Astrocyte (in vitro differentiated cells and primary cell): ENCODE data around the gene PLXNA3. TPM values are rescaled to one million over a fixed set of nuclear protein-coding genes. Genes with fewer than 3 reads are reported as not detected.

Experiments
- DNase-seq: peaks from one replicate; pipeline ENCODE4 v3.0.0-alpha.2; 2010; ENCODE audit warnings: low read depth
- FAIRE-seq: peaks from 2 replicates; lab custom pipeline; 2011; peaks lifted over from hg19 to GRCh38; lab: Jason Lieb, UNC
- H2AFZ ChIP-seq: 2 replicates; pipeline ENCODE4 v1.6.0; 2012; ENCODE audit warnings: low read depth, low read length, inconsistent platforms
- H3K27ac ChIP-seq: 2 replicates; pipeline ENCODE4 v1.5.1; 2011; ENCODE audit warnings: low read depth, low read length, inconsistent platforms
- H3K27me3 ChIP-seq: 2 replicates; pipeline ENCODE4 v1.6.0; 2011; ENCODE audit warnings: low read length, inconsistent platforms; ENCODE audit not compliant: insufficient read depth
- H3K36me3 ChIP-seq: 2 replicates; pipeline ENCODE4 v1.5.1; 2011; ENCODE audit warnings: low read length, inconsistent platforms; ENCODE audit not compliant: insufficient read depth
- H3K4me1 ChIP-seq: 2 replicates; pipeline ENCODE4 v1.5.1; 2011; ENCODE audit warnings: low read length, inconsistent platforms; ENCODE audit not compliant: insufficient read depth
- H3K4me2 ChIP-seq: 2 replicates; pipeline ENCODE4 v1.6.0; 2012; ENCODE audit warnings: low read length, inconsistent platforms
- H3K4me3 ChIP-seq: 2 replicates; pipeline ENCODE4 v1.5.1; 2011; ENCODE audit warnings: low read depth, mild to moderate bottlenecking, low read length, inconsistent platforms; ENCODE audit not compliant: insufficient read depth
- H3K79me2 ChIP-seq: 2 replicates; pipeline ENCODE4 v1.6.0; 2012; ENCODE audit warnings: mild to moderate bottlenecking, low read length, inconsistent platforms; ENCODE audit not compliant: insufficient read depth
- H3K9ac ChIP-seq: 2 replicates; pipeline ENCODE4 v1.6.0; 2012; ENCODE audit warnings: mild to moderate bottlenecking, low read length, inconsistent platforms
- H3K9me3 ChIP-seq: 2 replicates; pipeline ENCODE4 v1.5.1; 2012; ENCODE audit warnings: low read depth, mild to moderate bottlenecking, low read length, inconsistent platforms; ENCODE audit not compliant: insufficient read depth
- H4K20me1 ChIP-seq: 2 replicates; pipeline ENCODE4 v1.6.0; 2012; ENCODE audit warnings: low read length, inconsistent platforms; ENCODE audit not compliant: insufficient read depth
- H3K27ac Mint-ChIP-seq: one replicate; pipeline ENCODE4 v1.8.0; 2021; ENCODE audit warnings: mild to moderate bottlenecking, mixed read lengths; ENCODE audit not compliant: unreplicated experiment
- H3K27me3 Mint-ChIP-seq: one replicate; pipeline ENCODE4 v1.8.0; 2021; ENCODE audit warnings: low read depth, mixed read lengths; ENCODE audit not compliant: unreplicated experiment
- H3K36me3 Mint-ChIP-seq: one replicate; pipeline ENCODE4 v1.8.0; 2021; ENCODE audit warnings: low read depth, mixed read lengths; ENCODE audit not compliant: unreplicated experiment
- H3K4me1 Mint-ChIP-seq: one replicate; pipeline ENCODE4 v1.8.0; 2021; ENCODE audit warnings: low read depth, mixed read lengths; ENCODE audit not compliant: unreplicated experiment
- H3K4me3 Mint-ChIP-seq: one replicate; pipeline ENCODE4 v1.8.0; 2021; ENCODE audit warnings: mild to moderate bottlenecking, moderate library complexity, mixed read lengths; ENCODE audit not compliant: unreplicated experiment
- H3K9me3 Mint-ChIP-seq: one replicate; pipeline ENCODE4 v1.8.0; 2021; ENCODE audit warnings: mild to moderate bottlenecking, mixed read lengths; ENCODE audit not compliant: unreplicated experiment
- EZH2 ChIP-seq: IDR thresholded peaks from 2 replicates; pipeline ENCODE4 v1.6.1; 2012; ENCODE audit warnings: mild to moderate bottlenecking, low read length, inconsistent platforms; ENCODE audit not compliant: insufficient read depth
- total RNA-seq: library from RNA; stranded (reverse); gene quantifications from 2 replicates; pipeline ENCODE4 v1.2.1, GENCODE V29; 2021
- TF ChIP-seq, protein P1 (sequence below): IDR thresholded peaks from 2 replicates; pipeline ENCODE4 v1.5.1; 2011; ENCODE audit warnings: low read depth, mild to moderate bottlenecking, inconsistent platforms, low read length, moderate library complexity; ENCODE audit not compliant: insufficient read depth

The PLXNA3 gene
- total RNA-seq, 1 donor from 2014 or later = 117 TPM

DNA sequence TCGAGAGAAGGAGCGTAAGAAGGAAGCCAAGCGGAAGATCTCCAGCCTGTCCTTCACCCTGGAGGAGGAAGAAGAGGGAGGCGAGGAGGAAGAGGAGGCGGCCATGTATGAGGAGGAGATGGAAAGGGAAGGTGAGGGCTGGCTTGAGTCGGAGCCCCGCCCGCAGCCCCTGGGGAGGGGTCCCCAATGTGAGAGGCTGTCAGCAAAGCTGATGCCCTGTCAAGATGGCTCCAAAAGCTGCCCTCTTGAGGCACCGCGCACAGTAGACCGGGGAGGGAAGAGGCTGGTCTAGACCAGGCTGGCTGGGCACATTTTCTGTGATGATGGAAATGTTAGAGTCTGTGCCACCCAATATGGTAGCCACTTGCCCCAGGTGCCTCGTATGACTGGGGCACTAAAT, 11.7 kb upstream of the PLXNA3 start:
- H3K4me1 ChIP-seq = peaks cover 17% of the 10 kb centered on the region
- H4K20me1 ChIP-seq = peaks cover 23% of the 10 kb centered on the region
- no peak overlapping the region for H3K4me3 ChIP-seq
- no peaks in the 10 kb centered on the region for H3K36me3 ChIP-seq
- H3K4me1 Mint-ChIP-seq = no peaks in the 10 kb centered on the region
- peaks cover 1% of the 10 kb centered on the region for H3K36me3 Mint-ChIP-seq
- no peak overlapping the region for H3K9ac ChIP-seq
- no peak overlapping the region for H3K4me2 ChIP-seq
- peak overlapping the region; percentile 27 for H3K4me3 Mint-ChIP-seq
- H3K27ac ChIP-seq = no peak overlapping the region
- H3K9me3 ChIP-seq = no peaks in the 10 kb centered on the region
- H2AFZ ChIP-seq = no peak overlapping the region
- no peak for DNase-seq
- H3K27me3 Mint-ChIP-seq = no peaks in the 10 kb centered on the region
- no peaks in the 10 kb centered on the region for H3K9me3 Mint-ChIP-seq
- peaks cover 34% of the 10 kb centered on the region for H3K79me2 ChIP-seq
- no peak for FAIRE-seq
- TF ChIP-seq, protein P1, sequence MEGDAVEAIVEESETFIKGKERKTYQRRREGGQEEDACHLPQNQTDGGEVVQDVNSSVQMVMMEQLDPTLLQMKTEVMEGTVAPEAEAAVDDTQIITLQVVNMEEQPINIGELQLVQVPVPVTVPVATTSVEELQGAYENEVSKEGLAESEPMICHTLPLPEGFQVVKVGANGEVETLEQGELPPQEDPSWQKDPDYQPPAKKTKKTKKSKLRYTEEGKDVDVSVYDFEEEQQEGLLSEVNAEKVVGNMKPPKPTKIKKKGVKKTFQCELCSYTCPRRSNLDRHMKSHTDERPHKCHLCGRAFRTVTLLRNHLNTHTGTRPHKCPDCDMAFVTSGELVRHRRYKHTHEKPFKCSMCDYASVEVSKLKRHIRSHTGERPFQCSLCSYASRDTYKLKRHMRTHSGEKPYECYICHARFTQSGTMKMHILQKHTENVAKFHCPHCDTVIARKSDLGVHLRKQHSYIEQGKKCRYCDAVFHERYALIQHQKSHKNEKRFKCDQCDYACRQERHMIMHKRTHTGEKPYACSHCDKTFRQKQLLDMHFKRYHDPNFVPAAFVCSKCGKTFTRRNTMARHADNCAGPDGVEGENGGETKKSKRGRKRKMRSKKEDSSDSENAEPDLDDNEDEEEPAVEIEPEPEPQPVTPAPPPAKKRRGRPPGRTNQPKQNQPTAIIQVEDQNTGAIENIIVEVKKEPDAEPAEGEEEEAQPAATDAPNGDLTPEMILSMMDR = no peak
- TF ChIP-seq EZH2 = no peak
- H3K27ac Mint-ChIP-seq = no peak overlapping the region
- H3K27me3 ChIP-seq = no peaks in the 10 kb centered on the region

DNA sequence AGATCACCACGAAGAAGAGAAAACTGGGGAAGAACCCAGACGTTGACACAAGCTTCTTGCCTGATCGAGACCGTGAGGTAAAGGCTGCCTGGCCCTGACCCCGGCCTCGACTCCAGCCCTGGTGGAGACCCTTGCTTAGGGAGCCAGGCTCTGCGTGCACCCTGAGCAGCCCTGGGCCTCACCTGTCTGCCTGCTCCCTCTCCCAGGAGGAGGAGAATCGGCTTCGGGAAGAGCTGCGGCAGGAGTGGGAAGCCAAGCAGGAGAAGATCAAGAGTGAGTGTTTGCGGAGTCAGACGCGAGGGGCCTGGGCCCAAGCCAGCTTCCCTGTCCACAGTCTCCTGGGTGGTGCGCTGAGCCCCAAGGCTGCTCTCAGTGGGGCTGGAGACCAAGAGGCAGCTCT, 9.6 kb upstream of the PLXNA3 start:
- no peaks in the 10 kb centered on the region for H3K9me3 Mint-ChIP-seq

DNA sequence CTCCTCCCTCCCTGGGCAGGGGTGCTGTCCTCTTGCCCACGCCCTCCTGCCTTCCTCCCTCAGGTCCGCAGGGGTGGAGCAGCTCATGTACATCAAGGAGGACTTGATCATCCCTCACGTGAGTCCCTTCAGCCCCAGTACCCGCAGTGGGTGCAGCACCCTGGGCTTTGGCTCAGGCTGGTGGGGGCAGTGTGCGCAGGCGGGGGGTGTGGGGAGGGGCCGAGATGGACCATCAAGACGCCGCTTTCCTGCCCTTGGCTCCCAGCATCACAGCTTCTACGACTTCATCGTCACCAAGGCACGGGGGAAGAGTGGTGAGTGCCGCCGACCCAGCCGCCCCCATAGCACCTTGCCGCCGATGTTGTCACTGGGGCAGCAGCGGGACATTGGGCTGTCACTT, 8.5 kb upstream of the PLXNA3 start:
- Histone ChIP-seq H2AFZ (no peak overlapping the region), H3K79me2 (peaks cover 25% of the 10 kb centered on the region), H3K9ac (no peak overlapping the region), H3K4me3 (no peak overlapping the region), H3K27me3 (no peaks in the 10 kb centered on the region), H4K20me1 (peaks cover 19% of the 10 kb centered on the region), H3K9me3 (no peaks in the 10 kb centered on the region), H3K4me1 (peaks cover 15% of the 10 kb centered on the region), H3K4me2 (no peak overlapping the region), H3K36me3 (no peaks in the 10 kb centered on the region), H3K27ac (no peak overlapping the region)
- Mint-ChIP-seq H3K27me3 (no peaks in the 10 kb centered on the region), H3K27ac (no peak overlapping the region), H3K4me1 (no peaks in the 10 kb centered on the region), H3K4me3 (no peak overlapping the region), H3K36me3 (peaks cover 6% of the 10 kb centered on the region), H3K9me3 (peaks cover 1% of the 10 kb centered on the region)
- DNase-seq (no peak), FAIRE-seq (no peak)
- TF ChIP-seq, protein P1 = no peak
- no peak for TF ChIP-seq EZH2

More for the DNA sequence above, 9.6 kb upstream of the PLXNA3 start:
- no peak overlapping the region for H2AFZ ChIP-seq
- H3K9me3 ChIP-seq = no peaks in the 10 kb centered on the region
- H4K20me1 ChIP-seq = peaks cover 19% of the 10 kb centered on the region
- H3K79me2 ChIP-seq = peaks cover 30% of the 10 kb centered on the region
- no peak for FAIRE-seq
- H3K4me1 ChIP-seq = peaks cover 17% of the 10 kb centered on the region
- H3K36me3 ChIP-seq = no peaks in the 10 kb centered on the region
- H3K4me3 ChIP-seq = no peak overlapping the region
- H3K27me3 ChIP-seq = no peaks in the 10 kb centered on the region
- Mint-ChIP-seq H3K4me3 (no peak overlapping the region), H3K4me1 (no peaks in the 10 kb centered on the region), H3K36me3 (peaks cover 2% of the 10 kb centered on the region), H3K27me3 (no peaks in the 10 kb centered on the region), H3K27ac (no peak overlapping the region)
- DNase-seq = no peak
- H3K4me2 ChIP-seq = no peak overlapping the region
- H3K9ac ChIP-seq = no peak overlapping the region
- H3K27ac ChIP-seq = no peak overlapping the region
- TF ChIP-seq EZH2 = no peak
- TF ChIP-seq, protein P1 = no peak
